GM12878 (cell line): ENCODE results near the gene MEIS2. TPM values are rescaled to one million over a fixed set of nuclear protein-coding genes. Genes with fewer than 3 reads are reported as not detected.
A peak's percentile ranks its signal among the peaks of the same experiment; 100 is the strongest.

Source experiments
- ATAC-seq: fragments of 200-7000 bp; cut with Tn5 transposase; 3 replicates; pipeline ENCODE4 v1.9.1; 2020; ENCODE audit warnings: mild to moderate bottlenecking, moderate library complexity
- BruUV-seq: library from RNA; stranded (reverse); fragments of 400-500 nt; replicated peaks from 2 replicates; lab custom pipeline; 2021; lab: Mats Ljungman, UMichigan
- CTCF ChIA-PET: fragments of 300-600 bp; sonication (Branson Sonifier 250); formaldehyde crosslinking; extraction: SDS; loops from one replicate; lab custom pipeline; 2021; ENCODE audit warnings: inconsistent platforms; lab: Yijun Ruan, JAX
- POLR2A ChIA-PET: fragments of 350-600 bp; formaldehyde crosslinking; extraction: SDS; loops from one replicate; lab custom pipeline; 2021; ENCODE audit warnings: inconsistent platforms; lab: Charles Lee
- RAD21 ChIA-PET: fragments of 300-600 bp; sonication (Branson Sonifier 250); formaldehyde crosslinking; loops from one replicate; lab custom pipeline; 2023; ENCODE audit warnings: antibody characterized with exemption; ENCODE audit not compliant: unreplicated experiment; lab: Charles Lee
- SMC1A ChIA-PET: fragments of 300-600 bp; sonication (Branson Sonifier 250); formaldehyde crosslinking; loops from one replicate; lab custom pipeline; 2023; ENCODE audit not compliant: unreplicated experiment, uncharacterized antibody; lab: Charles Lee
- DNase-seq: peaks from one replicate; pipeline ENCODE4 v3.0.0-alpha.2; 2011; ENCODE audit warnings: low read depth, low spot score
- FAIRE-seq: peaks from 3 replicates; lab custom pipeline; 2011; peaks lifted over from hg19 to GRCh38; lab: Jason Lieb, UNC
- H2AFZ ChIP-seq: 2 replicates; pipeline ENCODE4 v1.6.0; 2011; ENCODE audit warnings: low read depth, low read length, control low read depth; ENCODE audit not compliant: control insufficient read depth
- H3K27ac ChIP-seq: 2 replicates; pipeline ENCODE4 v1.5.1; 2011; ENCODE audit warnings: control low read depth; ENCODE audit not compliant: control insufficient read depth, insufficient read depth
- H3K27me3 ChIP-seq, 2 experiments: replicated peaks in 1 of 2; 2 replicates each; pipeline versions ENCODE4 v1.6.0 to v1.6.1; 2011; ENCODE audit warnings: low read length in 1 of 2; ENCODE audit not compliant: control insufficient read depth in 2 of 2, insufficient read depth in 2 of 2
- H3K36me3 ChIP-seq, 2 experiments: 2 replicates each; pipeline ENCODE4 v1.5.1; 2011; ENCODE audit warnings: low read length in 1 of 2; ENCODE audit not compliant: control insufficient read depth in 2 of 2, insufficient read depth in 2 of 2
- H3K4me1 ChIP-seq: 2 replicates; pipeline ENCODE4 v1.6.1; 2011; ENCODE audit warnings: mild to moderate bottlenecking, low read length, moderate library complexity, mixed read lengths; ENCODE audit not compliant: control insufficient read depth, insufficient read depth
- H3K4me2 ChIP-seq: 2 replicates; pipeline ENCODE4 v1.6.0; 2011; ENCODE audit warnings: control low read depth; ENCODE audit not compliant: control insufficient read depth, insufficient read depth
- H3K4me3 ChIP-seq: fragments of 200-600 bp; sonication (generic); 2 replicates; pipeline ENCODE4 v1.5.1; 2016
- H3K79me2 ChIP-seq: 2 replicates; pipeline ENCODE4 v1.6.0; 2011; ENCODE audit warnings: low read length; ENCODE audit not compliant: control insufficient read depth, insufficient read depth
- H3K9ac ChIP-seq: 2 replicates; pipeline ENCODE4 v1.8.0; 2011; ENCODE audit warnings: low read length, control low read depth, mixed read lengths; ENCODE audit not compliant: control insufficient read depth, insufficient read depth
- H3K9me3 ChIP-seq: replicated peaks from 3 replicates; pipeline ENCODE4 v1.5.1; 2011; ENCODE audit warnings: mild to moderate bottlenecking, low read length; ENCODE audit not compliant: control insufficient read depth, insufficient read depth
- H4K20me1 ChIP-seq: 2 replicates; pipeline ENCODE4 v1.6.0; 2011; ENCODE audit not compliant: control insufficient read depth, insufficient read depth
- ASH2L ChIP-seq: fragments of 300-600, 200-600 bp; sonication (generic); IDR thresholded peaks from 2 replicates; pipeline ENCODE4 v1.6.1; 2017; ENCODE audit warnings: low read depth, mild to moderate bottlenecking, borderline replicate concordance
- ATF7 ChIP-seq: fragments of 450-650 bp; IDR thresholded peaks from 2 replicates; pipeline ENCODE4 v1.6.1; 2016; ENCODE audit warnings: low read depth, mild to moderate bottlenecking
- BHLHE40 ChIP-seq, 2 experiments: fragments of 450-650 bp in 1 of 2; IDR thresholded peaks; 2 replicates each; pipeline ENCODE4 v1.6.1; 2011 to 2017; ENCODE audit warnings: low read depth in 2 of 2, borderline replicate concordance in 1 of 2, improper control_type of control experiment in 1 of 2, low read length in 1 of 2, mild to moderate bottlenecking in 1 of 2
- DPF2 ChIP-seq: fragments of 450-650 bp; IDR thresholded peaks from 2 replicates; pipeline ENCODE4 v1.6.1; 2017; ENCODE audit warnings: mild to moderate bottlenecking
- ELK1 ChIP-seq: IDR thresholded peaks from 2 replicates; pipeline ENCODE4 v1.6.1; 2012; ENCODE audit warnings: low read depth, low read length, improper control_type of control experiment
- KDM1A ChIP-seq: fragments of 200-600 bp; sonication (generic); IDR thresholded peaks from 2 replicates; pipeline ENCODE4 v1.6.1; 2016; ENCODE audit warnings: borderline replicate concordance
- MEF2A ChIP-seq: IDR thresholded peaks from 2 replicates; pipeline ENCODE4 v1.6.1; 2011; ENCODE audit warnings: low read depth, mild to moderate bottlenecking, low read length, moderate library complexity; ENCODE audit not compliant: insufficient read depth
- MEF2B ChIP-seq: fragments of 450-650 bp; IDR thresholded peaks from 2 replicates; pipeline ENCODE4 v1.6.1; 2018; ENCODE audit warnings: mild to moderate bottlenecking, moderate library complexity; ENCODE audit not compliant: partially characterized antibody, poor library complexity, severe bottlenecking
- MTA2 ChIP-seq: fragments of 450-650 bp; IDR thresholded peaks from 2 replicates; pipeline ENCODE4 v1.6.1; 2016; ENCODE audit warnings: low read depth, mild to moderate bottlenecking, moderate library complexity
- NFIC ChIP-seq: IDR thresholded peaks from 2 replicates; pipeline ENCODE4 v1.6.1; 2012; ENCODE audit warnings: low read depth, mild to moderate bottlenecking, inconsistent platforms, low read length, moderate library complexity
- POLR2A ChIP-seq: IDR thresholded peaks from 2 replicates; pipeline ENCODE4 v1.6.1; 2011; ENCODE audit warnings: low read depth, mild to moderate bottlenecking, low read length
- POU2F2 ChIP-seq: IDR thresholded peaks from 3 replicates; pipeline ENCODE4 v1.6.1; 2011; ENCODE audit warnings: low read depth, mild to moderate bottlenecking, low read length, borderline replicate concordance
- RAD21 ChIP-seq: IDR thresholded peaks from 2 replicates; pipeline ENCODE4 v1.6.1; 2011; ENCODE audit warnings: mild to moderate bottlenecking, low read depth, low read length, moderate library complexity; ENCODE audit not compliant: insufficient read depth
- RUNX3 ChIP-seq: IDR thresholded peaks from 2 replicates; pipeline ENCODE4 v1.6.1; 2012; ENCODE audit warnings: low read length, inconsistent platforms
- SIX5 ChIP-seq: IDR thresholded peaks from 2 replicates; pipeline ENCODE4 v1.6.1; 2011; ENCODE audit warnings: mild to moderate bottlenecking, low read depth, low read length, moderate library complexity; ENCODE audit not compliant: severe bottlenecking
- SMC3 ChIP-seq: IDR thresholded peaks from 2 replicates; pipeline ENCODE4 v1.6.1; 2011; ENCODE audit warnings: low read length, improper control_type of control experiment, borderline replicate concordance
- WGBS: methylation state at CpG from one replicate; pipeline ENCODE4 v1.1.6; 2016; ENCODE audit warnings: low lambda C conversion rate; ENCODE audit not compliant: insufficient replicate concordance, insufficient coverage; ENCODE audit errors: missing lambda C conversion rate; 5-methylcytosine and 5-hydroxymethylcytosine counted together
- in situ Hi-C: fragments of 300-500 bp; cut with MboI; formaldehyde crosslinking; loops from 9 replicates; pipeline ENCODE4 v1.14.3; 2018; ENCODE audit warnings: mixed read lengths
- intact Hi-C: fragments of 100-400 bp; cut with micrococcal nuclease; formaldehyde crosslinking; loops from one replicate; pipeline ENCODE4 v1.14.2; 2022; ENCODE audit not compliant: unreplicated experiment
- polyA plus RNA-seq, 11 experiments: library from polyadenylated mRNA; depleted of rRNA in 4 of 11; unstranded in 6 of 11; stranded (reverse) in 5 of 11; fragments of >200 nt; fragmentation: Nextera tagmentation in 4 of 11; fragmentation: Illumina TruSeq in 1 of 11; extraction: Ambion mirVana in 4 of 11; extraction: Trizol in 1 of 11; gene quantifications; 1 replicate in 1 of 11; 2 replicates in 10 of 11; pipeline versions ENCODE4 v1.2.1 to v1.2.3, GENCODE V29; 2011 to 2016; ENCODE audit warnings: inconsistent platforms in 2 of 11, missing spikeins in 2 of 11, low read depth in 1 of 11
- total RNA-seq, 4 experiments: library from RNA; depleted of rRNA in 3 of 4; stranded (reverse); fragments of >200 nt in 3 of 4; fragmentation: Illumina TruSeq in 1 of 4; extraction: Trizol in 1 of 4; gene quantifications; 2 replicates each; pipeline versions ENCODE4 v1.2.1 to v1.2.3, GENCODE V29; 2013 to 2021
- TF ChIP-seq, protein P1 (sequence below): fragments of 450-650 bp; IDR thresholded peaks from 2 replicates; pipeline ENCODE4 v1.6.1; 2017; ENCODE audit warnings: mild to moderate bottlenecking, moderate library complexity

Gene MEIS2
- total and polyA plus RNA-seq, 10 of the 15 experiments (the other 5 are each of a cell fraction or from before 2014, with no cell fraction given): 9.2 to 54.0 (median 20.4) TPM

DNA sequence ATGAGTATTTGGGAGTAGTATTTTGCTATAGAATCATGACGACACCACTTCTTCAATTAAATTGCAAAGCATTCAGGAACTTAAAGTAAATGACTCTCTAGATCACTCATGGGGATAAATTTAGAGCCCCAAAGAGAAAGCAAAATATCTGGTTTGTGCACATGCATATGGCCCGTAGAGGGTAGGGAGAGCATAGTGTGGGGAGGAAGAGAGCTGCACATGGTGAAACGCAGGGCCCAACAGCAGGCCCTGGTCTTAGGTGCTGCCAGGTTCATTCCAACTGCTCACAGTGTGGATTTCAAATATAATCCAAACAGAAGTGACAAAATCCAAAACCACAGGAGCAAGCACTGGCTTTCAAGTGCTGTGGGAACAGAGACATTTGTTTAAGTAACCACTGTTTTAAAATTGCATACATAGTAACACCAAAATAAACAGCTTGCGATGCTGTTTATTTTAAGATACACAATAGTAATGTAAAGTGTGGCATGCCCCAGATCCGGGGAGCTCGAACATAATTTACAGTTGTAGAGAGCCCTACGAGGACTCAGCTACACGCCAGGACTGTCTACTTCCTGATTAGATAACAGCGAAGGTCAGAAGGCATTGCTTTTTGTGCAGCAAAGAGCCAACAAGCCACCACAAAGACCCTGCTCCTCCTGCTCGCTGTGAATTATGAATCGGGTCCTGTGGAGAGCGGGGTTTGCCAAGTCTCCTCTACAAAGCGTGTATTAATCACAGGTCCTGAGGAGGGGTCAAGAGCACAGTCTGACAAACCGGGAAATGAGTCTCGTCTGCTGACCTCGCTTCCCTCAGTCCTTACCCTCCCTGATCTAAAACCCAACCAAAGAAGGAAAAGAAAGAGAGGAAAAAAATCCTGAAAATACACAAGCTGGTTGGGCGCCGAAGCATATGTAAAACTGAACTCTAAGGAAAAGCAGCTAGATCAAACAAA, 80.6 kb downstream of the MEIS2 start:
- no peaks in the 10 kb centered on the region for H4K20me1 ChIP-seq
- H3K9me3 ChIP-seq: no peaks in the 10 kb centered on the region; the same call in 2 of the 3 replicates
- BruUV-seq: no TSS peak
- ChIA-PET CTCF (interaction anchor here (0.6 to 2.8 kb wide), 10 partner anchors 9 to 413 kb away, joined by 3 to 10 read pairs (median 3); no protein-coding TSS in a partner anchor), RAD21 (interaction anchor here (0.5 to 2.5 kb wide), 8 partner anchors 9 to 85 kb away, joined by 3 to 8 read pairs (median 4); no protein-coding TSS in a partner anchor), SMC1A (interaction anchor here (1.0 to 2.9 kb wide), 16 partner anchors 9 to 122 kb away, joined by 3 to 15 read pairs (median 4); no protein-coding TSS in a partner anchor), POLR2A (interaction anchor here (0.7 to 1.6 kb wide), 4 partner anchors 9 to 71 kb away, joined by 3 to 11 read pairs (median 5); no protein-coding TSS in a partner anchor)
- WGBS: 42% methylated on average over 18 of the region's 18 CpGs
- peak overlapping the region; percentile 58 for H2AFZ ChIP-seq
- no peaks in the 10 kb centered on the region for H3K36me3 ChIP-seq
- H3K4me2 ChIP-seq: peak overlapping the region; percentile 52
- FAIRE-seq: no peak
- peak overlapping the region; percentile 26; the same call in 1 of the 2 replicates for H3K4me3 ChIP-seq
- peak overlapping the region; percentile 14; the same call in 1 of the 2 replicates for H3K9ac ChIP-seq
- DNase-seq: no peak
- H3K27me3 ChIP-seq: no peaks in the 10 kb centered on the region
- H3K4me1 ChIP-seq: peaks cover 19% of the 10 kb centered on the region
- peak; percentile 75 for ATAC-seq
- intact Hi-C loops (loop anchor here (5.0 to 10.0 kb wide), 2 partner anchors 135 to 517 kb away; no protein-coding TSS in a partner anchor), in situ Hi-C loops (no loop called here)
- peak overlapping the region; percentile 51 for H3K27ac ChIP-seq
- no peaks in the 10 kb centered on the region; the same call in 1 of the 2 replicates for H3K79me2 ChIP-seq
- TF ChIP-seq BHLHE40 (IDR thresholded peaks at IDR 0.05; ENCODE audit: borderline replicate concordance in 1 of 2, low read depth in 2 of 2, low read length in 1 of 2) (peak in 1 of 2 experiments; percentile 22; a peak in 1 of 4 replicates), NFIC (0 out of 2 replicates have a peak, but pooled peaks have one; percentile 52), RAD21 (no peak), KDM1A (no peak), MEF2B (peak; percentile 61), ELK1 (no peak), MEF2A (peak; percentile 52; the same call in 1 of the 2 replicates), POU2F2 (peak; percentile 72; the same call in 1 of the 3 replicates), POLR2A (peak; percentile 46; the same call in 1 of the 2 replicates), MTA2 (peak; percentile 43; the same call in 1 of the 2 replicates), DPF2 (no peak), ASH2L (0 out of 2 replicates have a peak, but pooled peaks have one; percentile 35), RUNX3 (peak; percentile 24; the same call in 1 of the 2 replicates), SIX5 (no peak), SMC3 (0 out of 2 replicates have a peak, but pooled peaks have one; percentile 1), ATF7 (peak; percentile 64)
- TF ChIP-seq, protein P1, sequence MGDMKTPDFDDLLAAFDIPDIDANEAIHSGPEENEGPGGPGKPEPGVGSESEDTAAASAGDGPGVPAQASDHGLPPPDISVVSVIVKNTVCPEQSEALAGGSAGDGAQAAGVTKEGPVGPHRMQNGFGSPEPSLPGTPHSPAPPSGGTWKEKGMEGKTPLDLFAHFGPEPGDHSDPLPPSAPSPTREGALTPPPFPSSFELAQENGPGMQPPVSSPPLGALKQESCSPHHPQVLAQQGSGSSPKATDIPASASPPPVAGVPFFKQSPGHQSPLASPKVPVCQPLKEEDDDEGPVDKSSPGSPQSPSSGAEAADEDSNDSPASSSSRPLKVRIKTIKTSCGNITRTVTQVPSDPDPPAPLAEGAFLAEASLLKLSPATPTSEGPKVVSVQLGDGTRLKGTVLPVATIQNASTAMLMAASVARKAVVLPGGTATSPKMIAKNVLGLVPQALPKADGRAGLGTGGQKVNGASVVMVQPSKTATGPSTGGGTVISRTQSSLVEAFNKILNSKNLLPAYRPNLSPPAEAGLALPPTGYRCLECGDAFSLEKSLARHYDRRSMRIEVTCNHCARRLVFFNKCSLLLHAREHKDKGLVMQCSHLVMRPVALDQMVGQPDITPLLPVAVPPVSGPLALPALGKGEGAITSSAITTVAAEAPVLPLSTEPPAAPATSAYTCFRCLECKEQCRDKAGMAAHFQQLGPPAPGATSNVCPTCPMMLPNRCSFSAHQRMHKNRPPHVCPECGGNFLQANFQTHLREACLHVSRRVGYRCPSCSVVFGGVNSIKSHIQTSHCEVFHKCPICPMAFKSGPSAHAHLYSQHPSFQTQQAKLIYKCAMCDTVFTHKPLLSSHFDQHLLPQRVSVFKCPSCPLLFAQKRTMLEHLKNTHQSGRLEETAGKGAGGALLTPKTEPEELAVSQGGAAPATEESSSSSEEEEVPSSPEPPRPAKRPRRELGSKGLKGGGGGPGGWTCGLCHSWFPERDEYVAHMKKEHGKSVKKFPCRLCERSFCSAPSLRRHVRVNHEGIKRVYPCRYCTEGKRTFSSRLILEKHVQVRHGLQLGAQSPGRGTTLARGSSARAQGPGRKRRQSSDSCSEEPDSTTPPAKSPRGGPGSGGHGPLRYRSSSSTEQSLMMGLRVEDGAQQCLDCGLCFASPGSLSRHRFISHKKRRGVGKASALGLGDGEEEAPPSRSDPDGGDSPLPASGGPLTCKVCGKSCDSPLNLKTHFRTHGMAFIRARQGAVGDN: peak; percentile 76
